HUDEP-2 (cell line): ENCODE measurements around the gene CMTR1.
"Not testable (repeated sequence)": the region's sequence is repeated elsewhere in the genome, so short reads cannot be mapped to it uniquely, and the experiment has no call there.

Source experiments
- DNase-seq, 76 experiments: peaks; one replicate each; lab custom pipeline; 2025; ENCODE audit not compliant: unreplicated experiment in 76 of 76; lab: John Stamatoyannopoulos, UW

The CMTR1 gene

GRCh38 chr6:37433657-37434271 lies 743 bp downstream of the CMTR1 start:
- peak in 10 of 76 experiments; percentile 17 to 43 (median 26) for DNase-seq

DNA sequence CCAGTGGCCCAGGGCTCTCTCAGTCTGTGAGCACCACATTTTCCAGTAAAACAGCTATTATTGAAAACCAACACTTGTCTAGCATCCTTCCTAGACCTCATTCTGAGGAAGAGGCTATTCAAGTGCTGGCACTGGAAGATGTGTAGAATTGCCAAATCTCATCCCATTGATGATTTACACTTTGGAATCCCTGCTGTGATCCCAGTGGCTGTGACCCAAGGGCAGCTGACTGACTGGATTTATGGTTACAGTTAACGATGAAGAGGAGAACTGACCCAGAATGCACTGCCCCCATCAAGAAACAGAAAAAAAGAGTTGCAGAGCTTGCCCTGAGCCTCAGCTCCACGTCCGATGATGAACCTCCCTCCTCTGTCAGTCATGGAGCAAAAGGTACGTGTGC lies 2.4 kb downstream of the CMTR1 start:
- no peak for DNase-seq

- DNase-seq, result peak in 3 of 76 experiments; percentile 19 to 30 (median 25)
These were observed 2.8 kb downstream of the CMTR1 start for GRCh38 chr6:37435816-37436215.

DNA sequence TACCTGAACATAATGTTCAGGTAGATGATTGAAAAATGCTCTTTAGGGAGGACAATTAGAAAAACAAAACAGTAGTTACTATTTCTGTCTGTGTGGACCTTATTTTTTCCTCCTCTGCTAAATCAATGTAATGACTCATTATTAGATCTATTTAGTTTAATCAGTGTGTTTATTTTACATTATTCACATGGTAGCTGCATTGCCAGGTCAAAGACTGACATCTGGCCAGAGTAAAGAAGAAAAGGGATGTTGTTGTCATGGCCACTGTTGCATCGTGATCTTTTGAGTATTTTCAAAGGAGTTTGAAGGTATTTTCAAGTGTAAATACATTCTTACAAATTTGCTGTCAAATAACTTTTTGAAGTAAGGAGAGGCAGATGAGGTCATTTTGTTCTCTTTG lies 5.9 kb downstream of the CMTR1 start:
- DNase-seq, result no peak

DNA sequence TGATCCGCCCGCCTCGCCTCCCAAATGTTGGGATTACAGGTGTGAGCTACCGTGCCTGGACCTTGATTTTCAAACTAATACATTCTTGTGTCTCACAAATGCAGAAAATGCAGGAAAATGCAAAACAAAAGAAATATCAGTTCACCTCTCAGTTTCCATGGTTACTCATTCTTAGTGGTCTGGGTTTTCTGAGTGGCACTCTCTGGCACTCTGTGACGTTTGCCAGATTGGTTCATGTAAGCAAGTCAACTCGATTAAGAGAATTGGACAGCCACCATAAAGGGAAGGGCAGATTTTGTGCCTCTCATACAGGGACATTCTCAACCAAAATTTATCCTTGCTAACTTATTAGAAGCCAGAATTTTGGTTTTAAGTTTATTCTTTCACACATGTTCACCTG lies 8.6 kb downstream of the CMTR1 start:
- DNase-seq, result no peak

GRCh38 chr6:37442416-37443215 lies 9.6 kb downstream of the CMTR1 start:
- no peak for DNase-seq

DNA sequence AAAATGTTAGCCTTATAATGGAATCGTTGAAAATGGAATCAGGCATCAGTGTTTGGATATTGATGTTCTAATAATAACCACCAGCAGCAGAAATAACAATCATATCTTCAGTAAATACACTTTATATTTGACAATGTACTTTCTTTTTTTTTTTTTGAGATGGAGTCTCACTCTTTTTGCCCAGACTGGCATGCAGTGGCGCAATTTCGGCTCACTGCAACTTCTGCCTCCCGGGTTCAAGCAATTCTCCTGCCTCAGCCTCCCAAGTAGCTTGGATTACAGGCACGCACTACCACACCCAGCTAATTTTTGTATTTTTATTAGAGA lies 10.2 kb downstream of the CMTR1 start:
- not testable (repeated sequence) for DNase-seq

DNA sequence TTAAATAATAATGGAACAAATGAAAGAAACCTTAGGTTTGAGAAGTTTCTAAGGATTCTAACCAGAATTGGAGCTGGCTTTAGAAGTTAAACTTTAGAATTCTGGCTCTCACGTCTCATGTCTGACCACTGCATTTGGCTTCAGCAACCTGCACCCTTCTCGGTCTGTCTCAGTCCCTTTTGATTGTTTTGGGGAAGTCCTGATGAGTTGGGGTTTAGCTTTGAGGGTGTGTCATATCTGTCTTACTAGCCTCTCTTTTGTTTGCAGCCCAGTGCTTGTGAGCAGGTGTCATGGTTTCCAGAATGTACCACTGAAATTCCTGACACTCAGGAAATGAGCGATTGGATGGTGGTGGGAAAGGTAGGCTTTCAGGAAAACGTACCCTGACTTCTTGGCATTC lies 17.0 kb downstream of the CMTR1 start:
- no peak for DNase-seq

GRCh38 chr6:37451441-37452193 lies 18.6 kb downstream of the CMTR1 start:
- no peak for DNase-seq

DNA sequence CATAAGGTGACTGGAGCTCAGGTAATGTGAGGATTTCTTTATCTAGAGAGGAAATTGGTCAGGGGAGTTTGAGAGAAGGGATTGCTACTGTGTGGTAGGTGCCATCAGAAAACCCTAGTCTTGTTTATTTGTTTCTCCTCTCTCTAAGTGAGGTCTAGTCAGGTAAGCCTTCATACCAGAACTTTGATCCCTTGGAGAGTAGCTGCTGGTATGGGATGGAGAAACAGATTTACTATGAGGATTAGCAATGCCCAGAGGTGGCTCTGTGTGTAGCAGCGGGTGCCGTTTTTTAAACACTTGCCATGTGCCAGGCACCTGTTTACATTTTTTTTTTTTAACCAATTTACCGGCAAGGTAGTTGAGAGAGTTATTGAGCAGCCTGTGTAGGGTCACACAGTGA lies 19.5 kb downstream of the CMTR1 start:
- no peak for DNase-seq

GRCh38 chr6:37454420-37455140 lies 21.6 kb downstream of the CMTR1 start:
- peak in 1 of 76 experiments; percentile 25 for DNase-seq

DNA sequence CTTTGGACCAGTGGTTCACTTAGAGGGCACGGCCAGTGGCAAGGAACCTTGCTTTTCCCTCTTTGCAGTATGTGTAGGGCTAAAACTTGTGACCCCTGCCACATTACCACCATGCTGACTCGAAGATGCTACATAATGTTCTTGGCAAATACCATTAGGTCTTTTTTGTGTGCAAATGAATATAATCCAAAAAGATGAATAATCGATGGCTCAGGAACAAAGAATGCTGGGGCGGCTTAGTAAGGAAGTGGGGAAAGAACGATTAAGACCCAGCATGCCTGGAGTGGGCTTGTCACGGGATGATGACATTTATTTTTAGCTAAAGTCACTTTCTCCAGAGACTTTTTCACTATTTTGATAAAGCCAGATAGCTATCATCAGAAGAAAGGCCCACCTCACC lies 23.1 kb downstream of the CMTR1 start:
- DNase-seq, result no peak

- DNase-seq, result no peak
These were observed 24.0 kb downstream of the CMTR1 start for GRCh38 chr6:37456816-37457560.

GRCh38 chr6:37459981-37460800 lies 27.2 kb downstream of the CMTR1 start:
- peak in 75 of 76 experiments; percentile 47 to 97 (median 89) for DNase-seq

- DNase-seq, result no peak
These were observed 27.8 kb downstream of the CMTR1 start for GRCh38 chr6:37460805-37461204.

DNA sequence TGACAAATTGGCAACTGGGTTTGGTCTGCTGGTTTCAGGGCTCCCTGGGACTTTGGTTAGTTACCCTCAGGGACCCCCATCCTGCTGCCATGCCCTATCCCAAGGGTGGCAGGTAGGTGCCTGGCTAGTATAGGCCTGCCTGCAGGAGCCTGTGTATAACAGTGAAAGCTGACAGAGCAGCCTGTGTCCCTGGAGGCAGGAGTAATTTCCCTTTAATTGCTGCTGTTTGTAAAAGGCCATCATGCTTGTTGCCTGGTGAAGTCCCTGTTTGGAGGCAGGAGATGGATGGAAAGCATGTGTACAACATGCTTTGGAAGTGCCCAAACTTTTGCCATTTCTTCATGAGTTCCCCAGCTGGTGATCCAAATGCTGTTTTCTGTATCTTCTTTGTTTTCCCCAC lies 30.1 kb downstream of the CMTR1 start:
- no peak for DNase-seq

- no peak for DNase-seq
These were observed 34.7 kb downstream of the CMTR1 start for GRCh38 chr6:37467718-37468117.

- no peak for DNase-seq
These were observed 40.5 kb downstream of the CMTR1 start for GRCh38 chr6:37473364-37474095.

DNA sequence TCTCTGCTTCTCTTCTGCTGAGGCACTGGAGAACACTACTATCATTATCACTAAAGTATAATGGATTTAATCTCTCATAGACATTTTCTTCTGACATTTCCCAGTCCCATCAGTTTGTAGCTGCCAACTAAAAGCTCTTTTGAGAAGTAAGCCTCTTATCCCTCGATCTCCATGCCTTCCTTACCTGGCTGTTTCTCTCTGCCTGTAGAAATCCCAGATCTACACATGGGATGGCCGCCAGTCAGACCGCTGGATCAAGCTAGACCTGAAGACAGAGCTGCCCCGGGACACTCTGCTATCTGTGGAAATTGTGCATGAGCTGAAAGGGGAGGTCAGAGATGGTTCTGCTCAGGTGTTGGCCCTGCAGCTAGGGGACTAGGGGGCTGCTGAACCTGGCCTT lies 41.3 kb downstream of the CMTR1 start:
- no peak for DNase-seq
